GM23338 (cell line): Measurements from ENCODE around the gene OSBPL6. TPM values are rescaled to one million over a fixed set of nuclear protein-coding genes. Genes with fewer than 3 reads are reported as not detected.

Experiments
- ATAC-seq: fragments of 200-7000 bp; cut with Tn5 transposase; 3 replicates; pipeline ENCODE4 v1.9.1; 2020
- DNase-seq: peaks from one replicate; pipeline ENCODE4 v3.0.0-alpha.2; 2015; ENCODE audit warnings: low spot score
- H2AFZ ChIP-seq: fragments of 200-600 bp; sonication (generic); 2 replicates; pipeline ENCODE4 v1.8.0; 2016; ENCODE audit warnings: antibody characterized with exemption, mild to moderate bottlenecking, moderate library complexity
- H3F3A ChIP-seq: fragments of 200-600 bp; sonication (generic); replicated peaks from 2 replicates; pipeline ENCODE4 v1.8.0; 2017; ENCODE audit warnings: antibody characterized with exemption, mixed run types, low read depth
- H3K27ac ChIP-seq: fragments of 200-600 bp; sonication (generic); 2 replicates; pipeline ENCODE4 v1.6.1; 2016; ENCODE audit warnings: low read depth
- H3K27me3 ChIP-seq: fragments of 200-600 bp; sonication (generic); 2 replicates; pipeline ENCODE4 v1.8.0; 2016; ENCODE audit warnings: mild to moderate bottlenecking, mixed run types, moderate library complexity; ENCODE audit not compliant: insufficient read depth
- H3K36me3 ChIP-seq: fragments of 200-600 bp; sonication (generic); 2 replicates; pipeline ENCODE4 v1.8.0; 2016; ENCODE audit warnings: mild to moderate bottlenecking; ENCODE audit not compliant: insufficient read depth
- H3K4me1 ChIP-seq: fragments of 200-600 bp; sonication (generic); 2 replicates; pipeline ENCODE4 v1.8.0; 2016; ENCODE audit warnings: mild to moderate bottlenecking, moderate library complexity; ENCODE audit not compliant: insufficient read depth
- H3K4me2 ChIP-seq: fragments of 200-600 bp; sonication (generic); 2 replicates; pipeline ENCODE4 v1.7.1; 2017; ENCODE audit warnings: mixed run types
- H3K4me3 ChIP-seq: fragments of 200-600 bp; sonication (generic); 2 replicates; pipeline ENCODE4 v1.6.1; 2016; ENCODE audit warnings: mixed run types
- H3K79me2 ChIP-seq: fragments of 200-600 bp; sonication (generic); replicated peaks from 2 replicates; pipeline ENCODE4 v1.8.0; 2017; ENCODE audit warnings: mild to moderate bottlenecking; ENCODE audit not compliant: insufficient read depth
- H3K9me2 ChIP-seq: fragments of 200-600 bp; sonication (generic); 2 replicates; pipeline ENCODE4 v1.8.0; 2017; ENCODE audit not compliant: insufficient read depth
- H4K20me1 ChIP-seq: fragments of 200-600 bp; sonication (generic); replicated peaks from 2 replicates; pipeline ENCODE4 v1.8.0; 2017; ENCODE audit warnings: mild to moderate bottlenecking; ENCODE audit not compliant: insufficient read depth
- H3K27ac Mint-ChIP-seq: 2 replicates; pipeline ENCODE4 v1.8.0; 2020; ENCODE audit warnings: inconsistent platforms, mild to moderate bottlenecking, moderate library complexity, mixed read lengths
- H3K27me3 Mint-ChIP-seq: 3 replicates; pipeline ENCODE4 v1.8.0; 2022; ENCODE audit warnings: low read depth, mild to moderate bottlenecking, moderate library complexity, mixed read lengths, inconsistent platforms; ENCODE audit not compliant: insufficient read depth, poor library complexity
- H3K36me3 Mint-ChIP-seq: 3 replicates; pipeline ENCODE4 v1.8.0; 2021; ENCODE audit warnings: low read depth, mild to moderate bottlenecking, inconsistent platforms, moderate library complexity, mixed read lengths
- H3K4me1 Mint-ChIP-seq: 3 replicates; pipeline ENCODE4 v1.8.0; 2020; ENCODE audit warnings: mild to moderate bottlenecking, inconsistent platforms, mixed read lengths
- H3K4me3 Mint-ChIP-seq: 3 replicates; pipeline ENCODE4 v1.8.0; 2021; ENCODE audit warnings: moderate library complexity, mild to moderate bottlenecking, inconsistent platforms, mixed read lengths
- H3K9me3 Mint-ChIP-seq: 3 replicates; pipeline ENCODE4 v1.8.0; 2020; ENCODE audit warnings: moderate library complexity, mild to moderate bottlenecking, inconsistent platforms, mixed read lengths
- CREB1 ChIP-seq: fragments of 250-450 bp; sonication (Bioruptor Pico); IDR thresholded peaks from 2 replicates; pipeline ENCODE4 v1.5.0; 2020; ENCODE audit warnings: low read depth, mild to moderate bottlenecking, moderate library complexity
- CTCF ChIP-seq, 2 experiments: fragments of 200-600 bp in 1 of 2; sonication (generic) in 1 of 2; conservative IDR thresholded peaks; 2 replicates each; pipeline versions ENCODE4 v1.5.1 to v1.6.1; 2016 to 2017; ENCODE audit warnings: antibody characterized with exemption in 2 of 2, low read depth in 2 of 2, mild to moderate bottlenecking in 2 of 2, moderate library complexity in 1 of 2
- EZH2 ChIP-seq: fragments of 200-600 bp; sonication (generic); IDR thresholded peaks from one replicate; pipeline ENCODE4 v1.8.0; 2017; ENCODE audit warnings: antibody characterized with exemption, mild to moderate bottlenecking, low read depth; ENCODE audit not compliant: unreplicated experiment
- EZH2phosphoT487 ChIP-seq: fragments of 200-600 bp; sonication (generic); IDR thresholded peaks from one replicate; pipeline ENCODE4 v1.8.1; 2018; ENCODE audit warnings: antibody characterized with exemption; ENCODE audit not compliant: unreplicated experiment
- REST ChIP-seq: IDR thresholded peaks from one replicate; pipeline ENCODE4 v1.6.1; 2018; ENCODE audit warnings: antibody characterized with exemption; ENCODE audit not compliant: unreplicated experiment
- STAT1 ChIP-seq: IDR thresholded peaks from one replicate; pipeline ENCODE4 v1.6.1; 2016; ENCODE audit warnings: antibody characterized with exemption; ENCODE audit not compliant: unreplicated experiment
- ZNF114 ChIP-seq: fragments of 250-450 bp; sonication (Bioruptor Pico); IDR thresholded peaks from 2 replicates; pipeline ENCODE4 v1.5.0; 2020; ENCODE audit warnings: mild to moderate bottlenecking, moderate library complexity
- ZNF331 ChIP-seq: fragments of 250-450 bp; sonication (Bioruptor Pico); IDR thresholded peaks from 2 replicates; pipeline ENCODE4 v1.5.0; 2020; ENCODE audit warnings: low read depth, mild to moderate bottlenecking, moderate library complexity
- ZNF462 ChIP-seq: fragments of 250-450 bp; sonication (Bioruptor Pico); IDR thresholded peaks from 2 replicates; pipeline ENCODE4 v1.5.0; 2020; ENCODE audit warnings: mild to moderate bottlenecking, moderate library complexity
- polyA plus RNA-seq: library from polyadenylated mRNA; unstranded; fragments of >200 nt; fragmentation: Nextera tagmentation; extraction: Ambion mirVana; gene quantifications from 2 replicates; pipeline ENCODE4 v1.2.1, GENCODE V29; 2016
- total RNA-seq: library from RNA; depleted of rRNA; stranded (reverse); fragments of >200 nt; shearing (Covaris generic); gene quantifications from 2 replicates; pipeline ENCODE4 v1.2.3, GENCODE V29; 2014

Gene OSBPL6
- total and polyA plus RNA-seq, 2 experiments from 2014 or later: 6.0 to 8.5 TPM

GRCh38 chr2:178266445-178266844 is 72.1 kb downstream of the OSBPL6 start (continued):
- TF ChIP-seq ZNF462 (CRISPR knock-in tag) (no peak), EZH2phosphoT487 (no peak), EZH2 (no peak), ZNF114 (no peak), CTCF (conservative IDR thresholded peaks at IDR 0.05; ENCODE audit: low read depth in 2 of 2) (no peak), STAT1 (no peak)

GRCh38 chr2:178267660-178268059 is 73.3 kb downstream of the OSBPL6 start:
- peaks cover 30% of the 10 kb centered on the region for H3K4me1 ChIP-seq
- no peak overlapping the region for H3K4me3 ChIP-seq
- Mint-ChIP-seq H3K36me3 (no peaks in the 10 kb centered on the region), H3K4me1 (peaks cover 26% of the 10 kb centered on the region), H3K27me3 (no peaks in the 10 kb centered on the region), H3K9me3 (no peaks in the 10 kb centered on the region), H3K27ac (no peak overlapping the region), H3K4me3 (no peak overlapping the region)
- no peak for DNase-seq
- H2AFZ ChIP-seq: no peak overlapping the region
- H3K27ac ChIP-seq: no peak overlapping the region
- H3K79me2 ChIP-seq: no peaks in the 10 kb centered on the region
- no peaks in the 10 kb centered on the region for H3K27me3 ChIP-seq
- no peaks in the 10 kb centered on the region for H4K20me1 ChIP-seq
- no peak overlapping the region for H3K4me2 ChIP-seq
- no peak for ATAC-seq
- H3K36me3 ChIP-seq: no peaks in the 10 kb centered on the region
- H3F3A ChIP-seq: no peaks in the 10 kb centered on the region; the same call in 1 of the 2 replicates
- no peaks in the 10 kb centered on the region for H3K9me2 ChIP-seq
- TF ChIP-seq EZH2phosphoT487 (no peak), EZH2 (no peak), STAT1 (no peak), CREB1 (no peak), CTCF (conservative IDR thresholded peaks at IDR 0.05; ENCODE audit: low read depth in 2 of 2) (no peak), ZNF331 (CRISPR knock-in tag) (no peak), REST (no peak), ZNF114 (no peak)
